GM19099 (cell line): ENCODE results near the gene CYB5A.

Source experiments
- POLR2A ChIP-seq: IDR thresholded peaks from 3 replicates; pipeline ENCODE4 v1.6.1; 2011; ENCODE audit warnings: low read depth; ENCODE audit not compliant: insufficient read length; ENCODE audit errors: extremely low read depth

Gene CYB5A

DNA sequence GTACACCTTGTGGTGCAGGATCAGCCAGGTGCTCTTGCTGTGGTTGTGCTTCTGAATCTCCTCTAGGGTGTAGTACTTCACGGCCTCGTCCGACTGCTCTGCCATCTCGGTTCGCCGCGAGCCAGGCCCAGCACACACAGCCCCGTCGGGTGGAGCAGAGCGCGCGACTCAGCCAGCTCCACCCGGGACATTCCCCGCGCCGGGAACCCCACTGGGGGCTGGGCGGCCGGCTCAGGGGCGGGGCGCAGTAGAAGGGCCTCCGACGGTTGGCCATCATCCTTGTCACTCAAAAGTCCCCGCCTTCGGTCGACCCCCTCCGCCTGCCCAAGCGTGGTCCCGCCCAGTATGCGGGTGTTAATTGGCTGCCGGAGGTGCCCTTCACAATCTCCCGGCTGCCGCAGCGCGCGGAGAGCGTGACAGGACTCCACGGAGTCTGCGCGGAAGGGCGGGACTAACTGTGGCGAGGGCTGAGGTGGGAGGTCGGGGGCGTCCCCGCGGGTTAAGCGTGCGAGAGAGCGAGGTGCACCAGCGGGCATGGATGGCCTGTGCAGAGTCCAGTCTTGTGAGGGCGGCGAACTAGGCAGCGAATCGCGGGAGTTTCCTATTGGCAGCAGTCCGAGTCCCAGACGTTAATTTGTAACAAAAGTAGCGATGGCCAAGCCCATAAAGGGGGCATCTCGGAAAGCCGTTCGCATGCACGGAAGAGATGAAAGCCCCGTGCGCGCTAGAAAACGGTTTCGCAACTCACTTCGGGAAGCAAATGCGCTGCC is at the start of gene CYB5A:
Gene CYB5A (minus strand): TSS at position 193 of the 770 bp plus-strand sequence. CDS start 88 bp downstream, at position 105.
- peak; percentile 64 for TF ChIP-seq POLR2A

DNA sequence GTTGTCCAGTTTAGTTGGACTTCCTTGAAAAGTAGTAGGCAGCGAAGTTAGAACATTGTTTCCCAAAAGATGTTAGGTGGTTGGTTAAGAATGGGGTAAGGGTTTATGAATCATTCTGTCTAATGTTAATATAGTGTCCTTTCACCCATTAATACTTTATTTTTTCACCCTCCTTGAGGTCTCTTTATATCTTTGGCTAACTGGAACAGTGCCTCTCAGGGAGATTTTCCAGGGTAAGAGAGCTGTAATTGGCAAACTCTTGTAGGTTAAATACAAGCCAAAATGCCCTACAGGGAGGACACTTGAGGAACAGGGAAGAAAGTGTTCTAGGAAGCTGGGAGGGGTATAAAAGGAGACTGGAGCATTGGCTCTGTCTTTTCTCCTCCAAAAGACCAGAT is 46.1 kb upstream of the CYB5A start:
- TF ChIP-seq POLR2A, result no peak

DNA sequence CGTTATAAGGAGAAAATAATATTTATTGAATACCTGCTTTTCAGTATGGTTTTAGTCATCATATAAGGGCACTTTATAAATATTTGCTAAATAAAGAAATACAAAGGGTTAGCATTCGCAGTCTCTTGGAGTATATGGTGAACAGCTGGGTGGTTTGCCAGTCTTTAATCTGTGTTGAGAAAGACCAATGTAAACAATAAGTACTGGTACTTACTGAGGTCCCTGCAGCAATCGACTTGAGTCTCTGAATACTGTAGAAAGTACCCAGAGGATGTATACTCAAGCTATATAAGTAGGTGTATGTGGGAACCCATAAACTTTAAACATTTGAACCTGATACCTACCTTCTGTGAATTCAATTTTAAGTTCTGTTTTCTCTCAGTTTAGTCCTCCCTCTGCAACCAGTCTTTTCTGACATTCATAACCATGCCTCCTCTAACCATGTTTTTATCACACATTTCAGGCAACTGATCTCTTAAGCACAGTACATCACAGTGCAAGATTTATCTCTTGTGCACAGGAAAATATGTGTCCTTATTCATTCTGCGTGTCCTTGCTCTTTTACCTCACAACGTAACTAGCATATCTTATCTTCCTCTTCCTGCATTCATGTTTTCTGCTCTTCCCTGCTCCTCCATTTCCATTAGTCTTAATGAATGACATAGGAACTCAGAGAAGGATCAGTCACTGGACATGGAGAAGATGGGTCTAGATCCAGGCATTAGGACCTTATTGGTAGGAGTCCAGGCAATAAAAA is 45.6 kb upstream of the CYB5A start:
- TF ChIP-seq POLR2A, result no peak

GRCh38 chr18:74336656-74337055 is 44.9 kb upstream of the CYB5A start:
- TF ChIP-seq POLR2A, result no peak

GRCh38 chr18:74334242-74334893 is 42.6 kb upstream of the CYB5A start:
- no peak for TF ChIP-seq POLR2A

GRCh38 chr18:74333091-74333490 is 41.3 kb upstream of the CYB5A start:
- TF ChIP-seq POLR2A, result no peak

- TF ChIP-seq POLR2A, result no peak
Measured at GRCh38 chr18:74331404-74331803, 39.6 kb upstream of the CYB5A start.

DNA sequence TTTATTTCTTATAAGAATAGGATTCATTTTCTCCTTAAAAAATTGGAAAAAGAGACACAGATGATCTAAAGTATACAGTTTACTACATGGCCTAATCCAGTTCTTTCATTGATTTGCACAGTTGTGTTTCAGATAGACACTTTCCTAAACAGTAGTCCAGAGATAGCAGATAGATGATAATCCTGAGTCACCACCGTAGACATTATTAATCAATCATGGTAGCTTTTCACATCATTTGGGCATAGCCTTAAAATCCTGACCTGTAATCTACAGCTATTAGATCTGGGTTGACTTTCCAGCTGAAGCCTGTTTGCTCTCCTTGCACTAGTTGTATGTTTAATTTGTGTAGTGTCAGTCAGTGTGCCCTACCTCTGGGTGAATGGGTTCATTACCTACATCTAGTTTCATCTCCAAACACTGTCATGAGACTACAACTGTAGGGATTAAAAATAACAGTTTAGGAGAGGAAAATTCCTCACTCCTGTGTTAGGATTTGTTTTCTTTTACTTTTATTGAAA is 38.0 kb upstream of the CYB5A start:
- TF ChIP-seq POLR2A, result no peak

DNA sequence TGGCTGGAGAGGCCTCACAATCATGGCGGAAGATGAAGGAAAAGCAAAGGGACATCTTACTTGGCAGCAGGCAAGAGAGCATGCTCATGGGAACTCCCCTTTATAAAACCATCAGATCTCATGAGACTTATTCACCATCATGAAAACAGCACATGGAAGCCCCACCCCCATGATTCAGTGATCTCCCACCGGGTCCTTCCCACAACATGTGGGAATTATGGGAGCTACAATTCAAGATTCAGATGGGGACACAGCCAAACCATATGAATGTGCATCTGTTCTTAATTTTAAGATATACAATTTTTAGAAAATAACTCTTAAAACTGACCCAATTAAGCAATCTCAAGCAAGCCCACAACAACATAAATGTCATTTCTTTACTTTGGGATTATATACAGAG is 36.4 kb upstream of the CYB5A start:
- TF ChIP-seq POLR2A, result no peak

- no peak for TF ChIP-seq POLR2A
Measured at GRCh38 chr18:74326231-74326630, 34.5 kb upstream of the CYB5A start.

DNA sequence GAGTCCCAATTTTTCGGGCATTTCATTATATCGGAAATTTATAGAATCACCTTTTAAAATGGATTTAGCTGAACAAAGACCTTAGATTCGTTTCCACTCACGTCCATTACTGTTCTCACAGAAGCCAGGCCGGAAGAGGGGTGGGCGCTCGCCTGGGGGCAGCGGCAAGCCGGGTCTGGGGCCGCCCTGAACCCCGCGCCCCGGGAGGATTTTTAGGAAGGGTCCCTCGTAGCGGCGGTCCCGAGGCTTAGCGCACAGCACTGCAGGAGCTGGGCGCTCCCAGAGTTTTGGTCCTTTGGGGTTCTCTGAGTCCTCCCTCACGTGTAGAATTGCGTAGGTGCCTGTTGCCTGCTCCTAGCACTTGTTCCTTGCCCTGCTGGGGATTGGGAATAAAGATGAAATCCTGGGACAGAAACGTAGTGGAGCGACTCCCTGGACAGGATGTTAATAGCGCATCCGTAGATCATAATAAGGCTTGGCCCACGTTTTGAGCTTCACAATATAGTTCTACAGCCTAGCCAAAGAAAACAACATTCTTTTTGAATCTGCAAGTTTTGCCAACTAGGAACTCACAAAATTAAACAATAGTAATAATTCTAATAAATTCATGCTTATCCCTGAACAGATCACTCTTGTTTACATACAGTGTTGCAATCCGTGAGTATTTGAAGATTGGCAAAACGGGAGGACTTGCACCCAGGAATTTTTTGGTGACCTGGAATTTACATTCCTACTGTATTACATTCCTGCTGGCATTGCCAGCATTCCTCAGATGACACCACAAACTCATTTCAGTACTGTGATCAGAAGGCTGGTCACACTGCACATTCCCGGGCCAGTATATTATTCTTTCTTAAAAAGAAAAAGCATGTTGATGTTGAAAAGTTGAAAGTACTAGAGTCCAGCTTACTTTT is 24.8 kb upstream of the CYB5A start:
- no peak for TF ChIP-seq POLR2A

DNA sequence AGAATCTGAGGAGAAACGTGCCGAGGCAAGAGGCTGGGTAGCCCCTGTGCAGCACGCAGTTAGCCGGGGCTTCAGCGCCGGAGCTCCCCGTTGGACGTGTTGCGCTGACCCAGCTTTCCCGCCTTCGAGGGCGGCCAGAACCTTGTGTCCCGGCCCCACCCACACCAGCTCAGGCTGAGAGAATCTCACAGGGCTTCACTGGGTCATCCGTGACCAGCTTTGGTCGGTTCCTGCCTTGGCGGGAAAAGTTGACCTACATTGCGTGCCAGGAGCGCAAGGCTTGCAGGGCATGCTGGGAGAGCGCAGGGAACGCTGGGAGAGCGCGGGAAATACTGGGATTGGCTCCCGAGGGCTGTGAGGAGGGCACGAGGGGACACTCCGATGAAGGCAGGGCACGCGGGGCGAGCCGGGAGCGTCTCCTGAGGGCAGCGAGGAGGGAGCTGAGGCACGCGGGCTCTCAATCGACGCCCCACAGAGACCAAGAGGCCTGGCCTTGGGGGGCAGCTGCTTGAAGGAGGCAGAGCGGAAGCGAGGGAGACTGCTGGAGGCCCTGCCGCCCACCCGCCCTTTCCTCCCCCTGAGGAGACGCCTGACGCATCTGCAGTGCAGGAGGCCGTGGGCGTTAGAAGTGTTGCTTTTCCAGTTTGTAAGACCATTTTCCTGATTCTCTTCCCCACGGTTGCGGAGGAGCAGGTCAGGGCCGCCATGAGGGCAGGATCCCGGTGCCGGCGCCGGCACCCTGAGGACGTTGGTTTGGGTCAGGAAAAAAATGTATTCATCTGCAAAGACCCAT is 23.9 kb upstream of the CYB5A start, which contains the start of gene C18orf63:
Gene C18orf63 (plus strand): TSS at position 376 of the 793 bp plus-strand sequence. CDS start 2,027 bp downstream, outside the sequence.
- no peak for TF ChIP-seq POLR2A

GRCh38 chr18:74314759-74315463 is 23.1 kb upstream of the CYB5A start:
- TF ChIP-seq POLR2A, result no peak
